GM23248 (cell line): Measurements from ENCODE around the gene MBD3L4. TPM values are rescaled to one million over a fixed set of nuclear protein-coding genes. Genes with fewer than 3 reads are reported as not detected.

ENCODE experiments used
- DNase-seq: peaks from one replicate; pipeline ENCODE4 v3.0.0-alpha.2; 2015
- H2AFZ ChIP-seq: fragments of 200-600 bp; sonication (generic); 2 replicates; pipeline ENCODE4 v1.6.1; 2016; ENCODE audit warnings: antibody characterized with exemption
- H3F3A ChIP-seq: fragments of 200-600 bp; sonication (generic); 2 replicates; pipeline ENCODE4 v1.6.1; 2016; ENCODE audit warnings: mild to moderate bottlenecking, antibody characterized with exemption, mixed run types; ENCODE audit not compliant: insufficient read depth
- H3K27ac ChIP-seq: fragments of 200-600 bp; sonication (generic); 2 replicates; pipeline ENCODE4 v1.5.1; 2016; ENCODE audit warnings: mild to moderate bottlenecking
- H3K27me3 ChIP-seq: fragments of 200-600 bp; sonication (generic); replicated peaks from 2 replicates; pipeline ENCODE4 v1.6.1; 2016; ENCODE audit warnings: mild to moderate bottlenecking; ENCODE audit not compliant: insufficient read depth
- H3K36me3 ChIP-seq: fragments of 200-600 bp; sonication (generic); 2 replicates; pipeline ENCODE4 v1.6.1; 2016; ENCODE audit warnings: low read depth, mild to moderate bottlenecking
- H3K4me1 ChIP-seq: fragments of 200-600 bp; sonication (generic); 2 replicates; pipeline ENCODE4 v1.6.1; 2016; ENCODE audit warnings: mild to moderate bottlenecking; ENCODE audit not compliant: insufficient read depth
- H3K4me2 ChIP-seq: fragments of 200-600 bp; sonication (generic); one replicate; pipeline ENCODE4 v1.6.1; 2016; ENCODE audit warnings: mild to moderate bottlenecking; ENCODE audit not compliant: unreplicated experiment
- H3K4me3 ChIP-seq: fragments of 200-600 bp; sonication (generic); 2 replicates; pipeline ENCODE4 v1.5.1; 2016; ENCODE audit warnings: mild to moderate bottlenecking
- H3K79me2 ChIP-seq: fragments of 200-600 bp; sonication (generic); 2 replicates; pipeline ENCODE4 v1.6.1; 2016; ENCODE audit warnings: mild to moderate bottlenecking; ENCODE audit not compliant: insufficient read depth
- H3K9ac ChIP-seq: fragments of 200-600 bp; sonication (generic); 2 replicates; pipeline ENCODE4 v1.6.1; 2016; ENCODE audit warnings: mild to moderate bottlenecking
- H3K9me2 ChIP-seq: fragments of 200-600 bp; sonication (generic); 2 replicates; pipeline ENCODE4 v1.6.1; 2016; ENCODE audit warnings: mixed run types, mild to moderate bottlenecking, moderate library complexity; ENCODE audit not compliant: insufficient read depth
- H3K9me3 ChIP-seq: fragments of 200-600 bp; sonication (generic); one replicate; pipeline ENCODE4 v1.6.1; 2017; ENCODE audit warnings: low read depth
- H4K20me1 ChIP-seq: fragments of 200-600 bp; sonication (generic); 2 replicates; pipeline ENCODE4 v1.6.0; 2016; ENCODE audit not compliant: insufficient read depth
- EZH2 ChIP-seq: fragments of 200-600 bp; sonication (generic); IDR thresholded peaks from 2 replicates; pipeline ENCODE4 v1.6.1; 2018; ENCODE audit warnings: antibody characterized with exemption, mild to moderate bottlenecking; ENCODE audit not compliant: insufficient read depth, poor library complexity, severe bottlenecking
- EZH2phosphoT487 ChIP-seq: fragments of 200-600 bp; sonication (generic); IDR thresholded peaks from 2 replicates; pipeline ENCODE4 v1.6.1; 2018; ENCODE audit warnings: antibody characterized with exemption, moderate library complexity, mild to moderate bottlenecking, low read depth; ENCODE audit not compliant: insufficient read depth
- WGBS, 2 experiments: methylation state at CpG; one replicate each; pipeline ENCODE4 v1.1.6; 2015 to 2017; ENCODE audit warnings: low lambda C conversion rate in 2 of 2, low coverage in 1 of 2; ENCODE audit errors: missing lambda C conversion rate in 2 of 2; 5-methylcytosine and 5-hydroxymethylcytosine counted together
- in situ Hi-C: fragments of 300-500 bp; cut with MboI; formaldehyde crosslinking; loops from 2 replicates; pipeline ENCODE4 v1.15.0; 2020
- polyA plus RNA-seq: library from polyadenylated mRNA; unstranded; fragments of >200 nt; fragmentation: Nextera tagmentation; extraction: Ambion mirVana; gene quantifications from 2 replicates; pipeline ENCODE4 v1.2.1, GENCODE V29; 2016
- total RNA-seq: library from RNA; depleted of rRNA; stranded (reverse); fragments of >200 nt; shearing (Covaris generic); gene quantifications from 2 replicates; pipeline ENCODE4 v1.2.3, GENCODE V29; 2014

MBD3L4 gene
- total and polyA plus RNA-seq, 2 experiments from 2014 or later: not detected

DNA sequence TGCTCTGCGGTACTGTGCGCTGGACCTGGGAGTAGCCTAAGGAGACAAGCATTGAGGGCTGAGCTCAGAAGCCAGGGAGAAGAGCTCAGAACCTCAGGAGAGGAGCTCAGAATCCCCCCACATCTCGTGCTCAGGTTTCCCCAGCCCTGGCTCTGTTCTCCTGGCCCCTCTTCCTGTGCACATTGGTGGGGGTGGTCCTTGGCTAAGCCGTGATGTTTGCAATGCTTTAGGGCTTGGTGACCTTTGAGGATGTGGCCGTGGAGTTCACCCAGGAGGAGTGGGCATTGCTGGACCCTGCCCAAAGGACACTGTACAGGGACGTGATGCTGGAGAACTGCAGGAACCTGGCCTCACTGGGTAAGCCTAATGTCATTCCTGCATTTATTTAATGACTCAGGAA lies 36.2 kb upstream of the MBD3L4 start:
- no peaks in the 10 kb centered on the region for H3K9me2 ChIP-seq
- no peaks in the 10 kb centered on the region for H3K4me1 ChIP-seq
- H2AFZ ChIP-seq: no peak overlapping the region
- H4K20me1 ChIP-seq: no peaks in the 10 kb centered on the region
- no peak for DNase-seq
- no peaks in the 10 kb centered on the region for H3K27me3 ChIP-seq
- no peak overlapping the region for H3K9ac ChIP-seq
- WGBS, 2 experiments: 98 to 99% methylated on average over 6 of the region's 6 CpGs
- no peak overlapping the region for H3K4me3 ChIP-seq
- H3K9me3 ChIP-seq: peaks cover 5% of the 10 kb centered on the region
- peaks cover 76% of the 10 kb centered on the region for H3K36me3 ChIP-seq
- TF ChIP-seq EZH2: no peak
- no peak for TF ChIP-seq EZH2phosphoT487
- H3K4me2 ChIP-seq: no peak overlapping the region
- peaks cover 16% of the 10 kb centered on the region for H3K79me2 ChIP-seq
- H3F3A ChIP-seq: peaks cover 8% of the 10 kb centered on the region
- no peak overlapping the region for H3K27ac ChIP-seq
- in situ Hi-C loops: no loop called here

DNA sequence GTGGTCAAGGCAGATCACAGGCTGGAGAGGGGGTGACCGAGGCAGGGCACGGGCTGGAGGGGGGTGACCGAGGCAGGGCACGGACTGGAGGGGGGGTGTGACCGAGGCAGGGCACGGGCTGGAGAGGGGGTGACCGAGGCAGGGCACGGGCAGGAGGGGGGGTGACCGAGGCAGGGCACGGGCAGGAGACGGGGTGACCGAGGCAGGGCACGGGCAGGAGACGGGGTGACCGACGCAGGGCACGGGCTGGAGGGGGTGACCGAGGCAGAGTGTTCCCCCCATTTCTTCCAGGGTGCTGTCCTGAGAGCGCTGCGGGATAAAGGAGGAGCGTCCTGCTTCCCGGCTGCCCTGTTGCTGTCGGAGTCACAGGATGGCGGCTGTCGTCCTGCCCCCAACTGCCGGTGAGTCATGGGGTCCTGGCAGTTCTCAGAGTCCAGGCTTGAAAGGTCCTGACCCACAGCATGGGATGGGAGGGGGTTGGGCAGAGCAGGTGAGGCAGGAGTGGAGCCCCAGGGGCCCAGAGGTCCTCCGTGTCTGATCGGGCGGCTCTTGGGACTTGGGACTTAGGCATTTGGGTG lies 34.8 kb upstream of the MBD3L4 start:
- Histone ChIP-seq H3K4me1 (peaks cover 8% of the 10 kb centered on the region; the same call in 1 of the 2 replicates), H3K9ac (no peak overlapping the region), H3K79me2 (peaks cover 29% of the 10 kb centered on the region), H3K9me2 (no peaks in the 10 kb centered on the region), H2AFZ (no peak overlapping the region), H3K4me2 (no peak overlapping the region), H3K27me3 (no peaks in the 10 kb centered on the region), H3K4me3 (no peak overlapping the region), H3K27ac (no peak overlapping the region), H3K36me3 (peaks cover 65% of the 10 kb centered on the region), H3F3A (peaks cover 7% of the 10 kb centered on the region; the same call in 1 of the 2 replicates), H3K9me3 (no peaks in the 10 kb centered on the region), H4K20me1 (no peaks in the 10 kb centered on the region)
- TF ChIP-seq EZH2: no peak
- in situ Hi-C loops: no loop called here
- no peak for DNase-seq
- WGBS, 2 experiments: 98% methylated on average over 11 to 29 of the region's 29 CpGs

DNA sequence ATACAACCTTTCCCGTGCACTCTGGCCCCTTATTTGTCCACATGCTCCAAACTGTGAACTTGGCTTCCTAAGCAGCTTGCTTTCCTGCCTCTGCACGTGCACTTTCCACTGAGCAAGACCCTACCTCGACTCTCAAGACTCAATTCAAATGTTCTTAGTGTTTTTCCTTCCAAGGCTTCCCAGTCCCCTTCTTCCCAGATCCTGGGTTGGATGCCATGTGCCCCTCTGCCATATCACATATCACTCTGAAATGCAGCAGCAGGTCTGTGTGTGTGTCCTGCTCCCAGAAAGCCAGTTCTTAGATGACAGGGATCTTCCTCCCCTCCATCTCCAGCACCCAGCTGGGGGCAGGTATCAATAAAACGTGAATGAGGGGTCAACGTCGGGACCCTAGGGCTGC lies 32.6 kb upstream of the MBD3L4 start:
- no peaks in the 10 kb centered on the region for H3K9me3 ChIP-seq
- no peak overlapping the region for H3K27ac ChIP-seq
- H3K4me3 ChIP-seq: no peak overlapping the region
- 98 to 99% methylated on average over 6 of the region's 6 CpGs for WGBS, 2 experiments
- peaks cover 44% of the 10 kb centered on the region for H3K36me3 ChIP-seq
- no peaks in the 10 kb centered on the region for H3K9me2 ChIP-seq
- H4K20me1 ChIP-seq: no peaks in the 10 kb centered on the region
- peaks cover 12% of the 10 kb centered on the region; the same call in 1 of the 2 replicates for H3F3A ChIP-seq
- no peaks in the 10 kb centered on the region for H3K27me3 ChIP-seq
- no peak overlapping the region for H3K4me2 ChIP-seq
- H3K79me2 ChIP-seq: peaks cover 27% of the 10 kb centered on the region
- DNase-seq: no peak
- H2AFZ ChIP-seq: no peak overlapping the region
- no peak overlapping the region for H3K9ac ChIP-seq
- in situ Hi-C loops: no loop called here
- TF ChIP-seq EZH2 (no peak), EZH2phosphoT487 (no peak)
- peaks cover 17% of the 10 kb centered on the region for H3K4me1 ChIP-seq

DNA sequence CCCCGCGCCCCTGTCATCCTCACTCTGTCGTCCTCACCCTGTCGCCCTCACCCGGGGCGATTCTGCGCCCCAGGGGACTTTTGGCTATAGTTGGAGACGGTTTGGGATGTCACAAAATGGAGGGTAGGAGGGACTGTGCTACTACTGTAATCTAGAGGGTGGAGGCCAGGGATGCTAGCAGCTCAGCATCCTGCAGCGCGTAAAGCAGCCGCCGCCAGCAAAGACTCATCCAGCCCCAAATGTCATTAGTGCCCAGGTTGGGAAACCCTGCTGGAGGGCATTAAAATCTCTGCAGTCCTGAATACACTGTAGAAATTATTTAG lies 29.9 kb upstream of the MBD3L4 start:
- peak; percentile 71 for DNase-seq
- Histone ChIP-seq H3K9ac (peak overlapping the region; percentile 93), H3K4me3 (peak overlapping the region; percentile 95), H2AFZ (peak overlapping the region; percentile 94), H3K9me2 (no peaks in the 10 kb centered on the region), H3K9me3 (no peaks in the 10 kb centered on the region), H3K36me3 (peaks cover 19% of the 10 kb centered on the region), H4K20me1 (no peaks in the 10 kb centered on the region), H3F3A (peaks cover 11% of the 10 kb centered on the region; the same call in 1 of the 2 replicates), H3K4me2 (peak overlapping the region; percentile 95), H3K27ac (peak overlapping the region; percentile 68), H3K4me1 (peaks cover 18% of the 10 kb centered on the region), H3K27me3 (no peaks in the 10 kb centered on the region), H3K79me2 (peaks cover 27% of the 10 kb centered on the region)
- 2% methylated on average over 12 of the region's 12 CpGs for WGBS, 2 experiments
- TF ChIP-seq EZH2: no peak
- TF ChIP-seq EZH2phosphoT487: no peak
- in situ Hi-C loops: no loop called here
